Left ventricle myocardium superior (tissue), 1 donor: Measurements from ENCODE around the gene POU2AF2. TPM values are rescaled to one million over a fixed set of nuclear protein-coding genes. Genes with fewer than 3 reads are reported as not detected.
A peak's percentile ranks its signal among the peaks of the same experiment; 100 is the strongest.
"Not testable (repeated sequence)": the region's sequence is repeated elsewhere in the genome, so short reads cannot be mapped to it uniquely, and the experiment has no call there.

Experiments
- ATAC-seq: fragments of 200-7000 bp; cut with Tn5 transposase; one replicate; pipeline ENCODE4 v1.9.1; 2020; ENCODE audit warnings: mild to moderate bottlenecking, moderate library complexity
- DNase-seq: peaks from one replicate; pipeline ENCODE4 v3.0.0-alpha.2; 2020
- intact Hi-C: fragments of 100-400 bp; cut with micrococcal nuclease; formaldehyde crosslinking; loops from one replicate; pipeline ENCODE4 v1.11.0; 2022
- long read RNA-seq: library from polyadenylated mRNA; unstranded; transcript quantifications from one replicate; pipeline ENCODE4 v2.0.0, GENCODE V29; 2021
- total RNA-seq: library from RNA; stranded (reverse); fragmentation: NEBNext Ultra II Directional; extraction: Animal tissue kit (Norgen Biotek cat#: 25700); gene quantifications from one replicate; pipeline ENCODE4 v1.2.1, GENCODE V29; 2021
- donor health status: DM: no; HTN: yes; CAD: no; lungs with severe emphysema.

Gene POU2AF2
- total RNA-seq, result not detected
- long read RNA-seq, result 0 reads

GRCh38 chr11:111245425-111245824, at the start of gene POU2AF2:
TSS of gene POU2AF2 (plus strand) at chr11:111245725. CDS start at chr11:111245854, 129 bp downstream.
- intact Hi-C loops, result no loop called here
- DNase-seq (no peak), ATAC-seq (no peak)

GRCh38 chr11:111200010-111200534, 45.5 kb upstream of the POU2AF2 start:
- ATAC-seq (no peak), DNase-seq (no peak)
- intact Hi-C loops, result no loop called here

- no peak for DNase-seq
- no peak for ATAC-seq
These were observed 41.3 kb upstream of the POU2AF2 start for GRCh38 chr11:111204211-111204610.

GRCh38 chr11:111205632-111206385, 39.7 kb upstream of the POU2AF2 start:
- intact Hi-C loops, result no loop called here
- DNase-seq (no peak), ATAC-seq (no peak)

More at GRCh38 chr11:111204211-111204610, 41.3 kb upstream of the POU2AF2 start:
- intact Hi-C loops, result no loop called here

- no peak for ATAC-seq
- DNase-seq, result no peak
These were observed 39.1 kb upstream of the POU2AF2 start for GRCh38 chr11:111206472-111206871.

GRCh38 chr11:111207213-111207612, 38.3 kb upstream of the POU2AF2 start:
- intact Hi-C loops, result no loop called here
- ATAC-seq (no peak), DNase-seq (no peak)

More at GRCh38 chr11:111206472-111206871, 39.1 kb upstream of the POU2AF2 start:
- intact Hi-C loops, result no loop called here

GRCh38 chr11:111209543-111210355, 35.8 kb upstream of the POU2AF2 start:
- intact Hi-C loops, result no loop called here
- DNase-seq (no peak), ATAC-seq (no peak)

GRCh38 chr11:111213256-111213655, 32.3 kb upstream of the POU2AF2 start:
- ATAC-seq (no peak), DNase-seq (no peak)
- intact Hi-C loops, result no loop called here

GRCh38 chr11:111220721-111221120, 24.8 kb upstream of the POU2AF2 start:
- DNase-seq (no peak), ATAC-seq (no peak)
- intact Hi-C loops, result no loop called here

- no peak for ATAC-seq
- intact Hi-C loops, result no loop called here
- DNase-seq, result no peak
These were observed 24.3 kb upstream of the POU2AF2 start for GRCh38 chr11:111221208-111221607.

- intact Hi-C loops, ATAC-seq, DNase-seq: not testable (repeated sequence)
These were observed 23.6 kb upstream of the POU2AF2 start for GRCh38 chr11:111221936-111222335.

GRCh38 chr11:111222821-111223455, 22.6 kb upstream of the POU2AF2 start:
- intact Hi-C loops, DNase-seq, ATAC-seq: not testable (repeated sequence)

GRCh38 chr11:111225881-111226280, 19.6 kb upstream of the POU2AF2 start:
- DNase-seq (no peak), ATAC-seq (no peak)
- intact Hi-C loops, result no loop called here

- ATAC-seq (no peak), DNase-seq (no peak)
- intact Hi-C loops, result loop anchor here (10.0 kb wide), 1 partner anchor 1025 kb away; no protein-coding TSS in a partner anchor
These were observed 15.9 kb upstream of the POU2AF2 start for GRCh38 chr11:111229604-111230003.

GRCh38 chr11:111230122-111230465, 15.4 kb upstream of the POU2AF2 start:
- intact Hi-C loops, result loop anchor here (10.0 kb wide), 1 partner anchor 1025 kb away; no protein-coding TSS in a partner anchor
- DNase-seq, result no peak
- ATAC-seq, result peak; percentile 38

GRCh38 chr11:111231836-111232235, 13.7 kb upstream of the POU2AF2 start:
- ATAC-seq (no peak), DNase-seq (no peak)
- intact Hi-C loops, result loop anchor here (10.0 kb wide), 1 partner anchor 1027 kb away; no protein-coding TSS in a partner anchor

- no peak for ATAC-seq
- intact Hi-C loops, result loop anchor here (10.0 kb wide), 1 partner anchor 1032 kb away; no protein-coding TSS in a partner anchor
- no peak for DNase-seq
These were observed 9.1 kb upstream of the POU2AF2 start for GRCh38 chr11:111236383-111236782.

GRCh38 chr11:111237926-111238325, 7.6 kb upstream of the POU2AF2 start:
- intact Hi-C loops, result loop anchor here (10.0 kb wide), 1 partner anchor 1033 kb away; no protein-coding TSS in a partner anchor
- DNase-seq, result no peak
- ATAC-seq, result no peak

- no peak for ATAC-seq
- no peak for DNase-seq
- intact Hi-C loops, result no loop called here
These were observed 1.4 kb downstream of the POU2AF2 start for GRCh38 chr11:111246956-111247355.
